ENCODE data around the gene DGKB. TPM values are rescaled to one million over a fixed set of nuclear protein-coding genes. Genes with fewer than 3 reads are reported as not detected.

Gene DGKB
- total RNA-seq, 4 donors from 2014 or later: 0.78 to 2.5 (median 1.5) TPM

GRCh38 chr7:14398526-14398925 is 504.0 kb downstream of the DGKB start:
- Histone ChIP-seq H3K27ac (no peak overlapping the region), H3K27me3 (no peaks in the 10 kb centered on the region), H3K36me3 (no peaks in the 10 kb centered on the region), H3K4me1 (no peaks in the 10 kb centered on the region), H3K4me3 (no peak overlapping the region), H3K9me3 (no peaks in the 10 kb centered on the region)
- no peak for TF ChIP-seq POLR2A (IDR thresholded peaks at IDR 0.05)
- no peak for TF ChIP-seq EP300 (IDR thresholded peaks at IDR 0.05)
- TF ChIP-seq CTCF (IDR thresholded peaks at IDR 0.05): no peak
- DNase-seq (ENCODE audit: low spot score in 2 of 2): no peak

DNA sequence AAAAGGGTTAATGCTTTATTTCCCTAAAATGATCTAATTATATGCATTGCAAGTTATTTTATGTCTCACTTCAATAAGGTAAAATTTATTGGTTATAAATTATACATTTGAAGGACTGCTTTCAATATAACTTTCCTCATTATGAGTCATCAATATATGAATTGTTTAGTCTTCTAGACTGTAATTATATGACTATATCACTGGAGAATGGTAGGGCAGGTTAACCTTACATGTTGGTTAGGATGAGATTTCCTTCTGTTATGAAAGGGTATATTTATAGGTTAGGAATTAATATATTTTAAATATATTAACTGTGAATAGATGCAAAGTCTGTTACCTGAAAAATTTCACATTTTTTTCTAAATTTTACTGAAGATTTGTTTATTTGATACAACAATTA is 506.7 kb downstream of the DGKB start:
- DNase-seq (ENCODE audit: low spot score in 2 of 2): no peak
- Histone ChIP-seq H3K27ac (no peak overlapping the region), H3K27me3 (no peaks in the 10 kb centered on the region), H3K9me3 (no peaks in the 10 kb centered on the region), H3K4me3 (no peak overlapping the region), H3K36me3 (no peaks in the 10 kb centered on the region), H3K4me1 (no peaks in the 10 kb centered on the region)
- TF ChIP-seq EP300 (IDR thresholded peaks at IDR 0.05) (no peak), CTCF (IDR thresholded peaks at IDR 0.05) (no peak), POLR2A (IDR thresholded peaks at IDR 0.05) (no peak)

GRCh38 chr7:14394786-14395185 is 507.8 kb downstream of the DGKB start:
- Histone ChIP-seq H3K27me3 (no peaks in the 10 kb centered on the region), H3K27ac (no peak overlapping the region), H3K4me3 (no peak overlapping the region), H3K4me1 (no peaks in the 10 kb centered on the region), H3K9me3 (no peaks in the 10 kb centered on the region), H3K36me3 (no peaks in the 10 kb centered on the region)
- no peak for DNase-seq (ENCODE audit: low spot score in 2 of 2)
- 87 to 91% methylated on average over 2 of the region's 2 CpGs for WGBS, 2 donors
- TF ChIP-seq CTCF (IDR thresholded peaks at IDR 0.05): no peak
- TF ChIP-seq POLR2A (IDR thresholded peaks at IDR 0.05): no peak
- no peak for TF ChIP-seq EP300 (IDR thresholded peaks at IDR 0.05)

DNA sequence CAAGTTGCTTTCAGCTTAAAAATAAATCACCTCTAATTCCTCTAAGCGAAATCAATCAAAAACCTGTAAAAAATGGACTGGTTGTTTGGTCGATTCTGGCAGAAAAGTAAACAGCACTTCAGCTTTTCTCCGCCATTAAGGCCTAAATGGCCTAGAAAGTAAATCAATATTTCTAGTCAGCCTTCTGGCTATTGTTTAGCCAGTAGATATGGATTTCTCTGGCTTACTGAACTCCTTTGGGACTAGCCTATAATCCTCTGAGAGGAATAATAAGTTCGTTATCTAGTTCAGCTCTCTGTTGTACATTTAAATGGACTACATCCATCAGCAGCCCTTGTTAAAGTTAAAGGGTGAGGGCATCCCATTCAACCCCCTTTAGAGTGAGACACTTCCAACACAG is 513.0 kb downstream of the DGKB start:
- H3K27me3 ChIP-seq: no peaks in the 10 kb centered on the region
- 57 to 75% methylated on average over 4 of the region's 4 CpGs for WGBS, 2 donors
- H3K36me3 ChIP-seq: no peaks in the 10 kb centered on the region
- H3K4me3 ChIP-seq: no peak overlapping the region
- H3K9me3 ChIP-seq: no peaks in the 10 kb centered on the region
- TF ChIP-seq EP300 (IDR thresholded peaks at IDR 0.05) (no peak), CTCF (IDR thresholded peaks at IDR 0.05) (no peak), POLR2A (IDR thresholded peaks at IDR 0.05) (no peak)
- H3K4me1 ChIP-seq: no peaks in the 10 kb centered on the region
- no peak overlapping the region for H3K27ac ChIP-seq
- no peak for DNase-seq (ENCODE audit: low spot score in 2 of 2)

DNA sequence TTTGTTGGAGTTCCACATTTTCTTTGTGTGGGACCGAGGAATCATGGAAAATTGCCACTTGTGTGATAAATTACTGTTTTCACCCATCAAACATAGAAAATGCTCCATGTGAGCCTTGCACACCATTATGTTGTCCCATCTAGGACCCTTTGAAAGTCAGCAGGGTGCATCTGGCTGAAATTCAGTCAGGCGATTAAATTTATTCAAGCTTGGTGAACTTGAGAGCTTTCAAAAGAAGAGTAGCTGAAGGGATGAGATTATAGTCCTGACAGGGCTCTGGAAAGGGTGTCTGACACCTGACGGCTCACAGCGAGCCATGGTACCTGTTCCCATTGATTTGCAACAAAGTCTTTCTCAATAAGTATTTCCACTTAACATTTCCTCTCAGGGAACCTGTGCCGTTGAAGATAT is 513.4 kb downstream of the DGKB start:
- Histone ChIP-seq H3K27ac (no peak overlapping the region), H3K9me3 (no peaks in the 10 kb centered on the region), H3K4me1 (no peaks in the 10 kb centered on the region), H3K36me3 (no peaks in the 10 kb centered on the region), H3K27me3 (no peaks in the 10 kb centered on the region), H3K4me3 (no peak overlapping the region)
- 74 to 76% methylated on average over 5 of the region's 5 CpGs for WGBS, 2 donors
- no peak for DNase-seq (ENCODE audit: low spot score in 2 of 2)
- TF ChIP-seq POLR2A (IDR thresholded peaks at IDR 0.05) (no peak), CTCF (IDR thresholded peaks at IDR 0.05) (no peak), EP300 (IDR thresholded peaks at IDR 0.05) (no peak)
